Measurements from ENCODE around the gene CD36. TPM values are rescaled to one million over a fixed set of nuclear protein-coding genes. Genes with fewer than 3 reads are reported as not detected.

Gene CD36
- total RNA-seq, 1 experiment from 2014 or later: 1.4 TPM

GRCh38 chr7:80643336-80643915 lies 5.0 kb downstream of the CD36 start (continued):
- TF ChIP-seq ZNF281 (CRISPR knock-in tag; IDR thresholded peaks at IDR 0.05) (no peak), ZNF138 (CRISPR knock-in tag; conservative IDR thresholded peaks at IDR 0.05) (no peak)
- TF ChIP-seq, protein P1, sequence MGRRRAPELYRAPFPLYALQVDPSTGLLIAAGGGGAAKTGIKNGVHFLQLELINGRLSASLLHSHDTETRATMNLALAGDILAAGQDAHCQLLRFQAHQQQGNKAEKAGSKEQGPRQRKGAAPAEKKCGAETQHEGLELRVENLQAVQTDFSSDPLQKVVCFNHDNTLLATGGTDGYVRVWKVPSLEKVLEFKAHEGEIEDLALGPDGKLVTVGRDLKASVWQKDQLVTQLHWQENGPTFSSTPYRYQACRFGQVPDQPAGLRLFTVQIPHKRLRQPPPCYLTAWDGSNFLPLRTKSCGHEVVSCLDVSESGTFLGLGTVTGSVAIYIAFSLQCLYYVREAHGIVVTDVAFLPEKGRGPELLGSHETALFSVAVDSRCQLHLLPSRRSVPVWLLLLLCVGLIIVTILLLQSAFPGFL (CRISPR knock-in tag; IDR thresholded peaks at IDR 0.05; ENCODE audit: borderline replicate concordance): no peak

GRCh38 chr7:80644054-80644453 lies 5.6 kb downstream of the CD36 start:
- DNase-seq (ENCODE audit: low spot score): no peak
- TF ChIP-seq, protein P1 (CRISPR knock-in tag; IDR thresholded peaks at IDR 0.05; ENCODE audit: borderline replicate concordance): no peak
- no peak for TF ChIP-seq GRHL2 (CRISPR knock-in tag; IDR thresholded peaks at IDR 0.05; ENCODE audit: insufficient replicate concordance, severe bottlenecking)
- no peak for TF ChIP-seq NR2C2 (CRISPR knock-in tag; IDR thresholded peaks at IDR 0.05)
- TF ChIP-seq TEAD1 (CRISPR knock-in tag; IDR thresholded peaks at IDR 0.05): no peak
- TF ChIP-seq E2F4 (CRISPR knock-in tag; IDR thresholded peaks at IDR 0.05; ENCODE audit: borderline replicate concordance, low read depth): no peak
- TF ChIP-seq ZNF138 (CRISPR knock-in tag; conservative IDR thresholded peaks at IDR 0.05): no peak
- no peak for TF ChIP-seq ZNF671 (CRISPR knock-in tag; IDR thresholded peaks at IDR 0.05)
- TF ChIP-seq CREM (CRISPR knock-in tag; IDR thresholded peaks at IDR 0.05): no peak
- TF ChIP-seq, protein P2, sequence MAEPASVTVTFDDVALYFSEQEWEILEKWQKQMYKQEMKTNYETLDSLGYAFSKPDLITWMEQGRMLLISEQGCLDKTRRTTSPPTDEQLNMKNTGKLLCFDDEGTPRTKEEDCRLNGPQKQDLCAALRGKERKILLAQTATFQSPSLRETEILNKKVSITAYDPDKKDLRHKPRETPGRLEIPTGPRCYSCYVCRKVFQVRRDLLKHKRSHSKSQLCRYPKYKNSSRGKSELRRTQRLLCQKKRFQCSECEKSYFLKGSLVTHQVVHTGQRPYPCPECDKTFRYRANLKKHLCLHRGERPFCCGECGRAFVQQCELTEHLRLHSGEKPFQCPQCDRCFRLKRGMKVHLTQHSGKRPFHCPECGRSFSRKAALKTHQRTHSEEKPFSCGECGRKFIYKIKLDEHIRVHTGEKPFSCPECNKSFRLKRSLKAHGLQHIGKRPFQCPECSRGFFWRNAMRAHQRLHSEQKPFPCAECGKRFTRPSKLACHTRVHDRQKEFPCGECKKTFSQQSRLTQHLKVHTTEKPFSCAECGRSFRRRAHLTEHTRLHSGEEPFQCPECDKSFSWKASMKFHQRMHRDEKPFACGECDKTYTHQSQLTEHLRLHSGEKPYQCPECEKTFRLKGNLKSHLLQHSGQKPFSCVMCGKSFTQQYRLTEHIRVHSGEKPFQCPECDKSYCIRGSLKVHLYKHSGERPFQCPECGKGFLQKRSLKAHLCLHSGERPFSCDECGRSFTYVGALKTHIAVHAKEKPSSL (CRISPR knock-in tag; conservative IDR thresholded peaks at IDR 0.05): no peak
- TF ChIP-seq NFYB (CRISPR knock-in tag; conservative IDR thresholded peaks at IDR 0.05; ENCODE audit: low read depth): no peak
- no peak for TF ChIP-seq SOX15 (CRISPR knock-in tag; IDR thresholded peaks at IDR 0.05)
- no peak for TF ChIP-seq GABPB1 (CRISPR knock-in tag; IDR thresholded peaks at IDR 0.05)
- no peak for TF ChIP-seq ZNF121 (CRISPR knock-in tag; IDR thresholded peaks at IDR 0.05)
- CTCF ChIA-PET: no interaction called here
- ATAC-seq: no peak
- no peak overlapping the region for H3K27ac Mint-ChIP-seq
- POLR2A ChIA-PET: no interaction called here
- no peaks in the 10 kb centered on the region for H3K27me3 Mint-ChIP-seq (ENCODE audit: low read depth)
- H3K4me3 Mint-ChIP-seq: no peak overlapping the region
- H3K36me3 Mint-ChIP-seq: no peaks in the 10 kb centered on the region
- H3K4me1 Mint-ChIP-seq: no peaks in the 10 kb centered on the region
- no peaks in the 10 kb centered on the region for H3K9me3 Mint-ChIP-seq

Data from WTC11 (cell line).